Measurements from ENCODE around the gene APRT. TPM values are rescaled to one million over a fixed set of nuclear protein-coding genes. Genes with fewer than 3 reads are reported as not detected.

The APRT gene
- total and polyA plus RNA-seq, 2 of the 4 experiments (the other 2 are of a cell fraction): 40.5 to 157 TPM

DNA sequence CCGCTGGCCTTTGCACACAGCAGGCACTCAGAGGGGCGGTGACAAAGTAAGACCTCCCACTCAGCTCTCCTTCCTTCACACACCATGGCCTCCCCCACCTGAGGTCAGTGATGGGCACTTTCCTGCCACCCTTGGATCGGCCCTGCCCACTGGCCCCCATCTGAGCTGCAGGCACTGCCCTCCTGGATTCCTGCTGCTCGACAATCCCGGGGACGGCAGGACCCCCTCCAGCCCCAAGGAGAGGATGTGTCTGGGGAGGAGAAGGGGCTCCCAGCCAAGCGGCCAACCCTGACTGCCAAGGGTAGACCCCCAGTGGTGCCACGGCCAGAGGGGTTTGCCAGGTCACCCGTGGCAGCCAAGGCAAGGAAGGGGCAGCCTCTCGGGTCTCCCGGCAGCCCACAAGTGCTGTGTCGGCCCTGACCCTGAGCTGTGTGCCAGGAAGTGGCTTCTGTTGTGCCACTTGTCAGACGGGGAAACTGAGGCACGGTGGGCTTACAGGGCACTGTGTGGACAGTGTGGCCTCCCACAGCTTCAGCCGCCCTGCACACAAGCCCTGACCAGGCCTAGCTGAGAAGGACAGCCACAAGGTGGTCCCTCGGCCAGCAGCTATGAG lies 49.4 kb downstream of the APRT start:
- Histone ChIP-seq H3K36me3 (ENCODE audit: control insufficient read depth, insufficient read depth, low read length) (peaks cover 8% of the 10 kb centered on the region), H3K4ac (ENCODE audit: low read depth, low read length) (no peak overlapping the region), H4K20me1 (ENCODE audit: insufficient read depth, low read length) (peaks cover 100% of the 10 kb centered on the region), H3K23ac (ENCODE audit: low read depth, low read length) (no peak overlapping the region), H3K27me3 (ENCODE audit: control insufficient read depth, insufficient read depth, low read length) (no peaks in the 10 kb centered on the region), H2BK120ac (ENCODE audit: low read depth, low read length) (no peak overlapping the region), H4K8ac (ENCODE audit: low read depth in 2 of 2, low read length in 2 of 2) (no peak overlapping the region), H4K91ac (ENCODE audit: insufficient read depth, low read depth, low read length) (no peak overlapping the region), H2AFZ (replicated peaks; ENCODE audit: low read length, poor library complexity) (no peak overlapping the region), H3K18ac (ENCODE audit: low read depth, low read length) (no peak overlapping the region), H3K27ac (ENCODE audit: insufficient read depth, low read length) (no peak overlapping the region), H4K5ac (ENCODE audit: low read depth, low read length) (no peak overlapping the region), H3K14ac (replicated peaks; ENCODE audit: low read depth, low read length) (no peak overlapping the region), H3K9ac (ENCODE audit: low read depth, low read length) (no peak overlapping the region), H3K79me1 (ENCODE audit: low read depth in 1 of 2, low read length in 2 of 2) (peaks cover 18 to 97% of the 10 kb centered on the region in 2 experiments; a peak in 3 of 4 replicates), H2AK9ac (replicated peaks; ENCODE audit: low read depth, low read length, poor library complexity) (no peak overlapping the region), H3K4me2 (ENCODE audit: low read depth, low read length) (no peak overlapping the region), H2BK15ac (ENCODE audit: low read depth, low read length) (no peak overlapping the region), H3K9me1 (ENCODE audit: insufficient read depth, low read length) (peaks cover 31% of the 10 kb centered on the region), H2AK5ac (ENCODE audit: low read depth, low read length) (no peak overlapping the region), H3K4me3 (ENCODE audit: insufficient read depth, low read depth, low read length) (no peak overlapping the region), H3K56ac (ENCODE audit: extremely low read depth, insufficient read depth, low read length) (no peak overlapping the region), H2BK5ac (ENCODE audit: low read depth, low read length, poor library complexity, severe bottlenecking) (no peak overlapping the region), H2BK20ac (ENCODE audit: low read depth, low read length) (no peak overlapping the region), H3K4me1 (ENCODE audit: control insufficient read depth, insufficient read depth, low read length) (peaks cover 30% of the 10 kb centered on the region), H3K9me3 (ENCODE audit: control insufficient read depth, insufficient read depth, low read length) (no peaks in the 10 kb centered on the region)
- intact Hi-C loops (cut with micrococcal nuclease) (no loop called here), dilution Hi-C loops (cut with HindIII; ENCODE audit: low sequenced_read_pairs, unreplicated experiment) (no loop called here), in situ Hi-C loops (cut with MboI; ENCODE audit: low sequenced_read_pairs) (no loop called here)
- no peak for ATAC-seq (ENCODE audit: low read depth)
- TF ChIP-seq MXI1 (IDR thresholded peaks at IDR 0.05; ENCODE audit: borderline replicate concordance, low read depth, low read length): no peak
- no peak for TF ChIP-seq MAFK (IDR thresholded peaks at IDR 0.05; ENCODE audit: low read depth, low read length)
- no peak for TF ChIP-seq RCOR1 (IDR thresholded peaks at IDR 0.05; ENCODE audit: insufficient replicate concordance, low read length)
- TF ChIP-seq POLR2A (IDR thresholded peaks at IDR 0.05; ENCODE audit: low read depth, low read length): no peak
- TF ChIP-seq, protein P1, sequence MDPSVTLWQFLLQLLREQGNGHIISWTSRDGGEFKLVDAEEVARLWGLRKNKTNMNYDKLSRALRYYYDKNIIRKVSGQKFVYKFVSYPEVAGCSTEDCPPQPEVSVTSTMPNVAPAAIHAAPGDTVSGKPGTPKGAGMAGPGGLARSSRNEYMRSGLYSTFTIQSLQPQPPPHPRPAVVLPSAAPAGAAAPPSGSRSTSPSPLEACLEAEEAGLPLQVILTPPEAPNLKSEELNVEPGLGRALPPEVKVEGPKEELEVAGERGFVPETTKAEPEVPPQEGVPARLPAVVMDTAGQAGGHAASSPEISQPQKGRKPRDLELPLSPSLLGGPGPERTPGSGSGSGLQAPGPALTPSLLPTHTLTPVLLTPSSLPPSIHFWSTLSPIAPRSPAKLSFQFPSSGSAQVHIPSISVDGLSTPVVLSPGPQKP (IDR thresholded peaks at IDR 0.05; ENCODE audit: borderline replicate concordance, low read depth, low read length): no peak
- TF ChIP-seq, protein P2, sequence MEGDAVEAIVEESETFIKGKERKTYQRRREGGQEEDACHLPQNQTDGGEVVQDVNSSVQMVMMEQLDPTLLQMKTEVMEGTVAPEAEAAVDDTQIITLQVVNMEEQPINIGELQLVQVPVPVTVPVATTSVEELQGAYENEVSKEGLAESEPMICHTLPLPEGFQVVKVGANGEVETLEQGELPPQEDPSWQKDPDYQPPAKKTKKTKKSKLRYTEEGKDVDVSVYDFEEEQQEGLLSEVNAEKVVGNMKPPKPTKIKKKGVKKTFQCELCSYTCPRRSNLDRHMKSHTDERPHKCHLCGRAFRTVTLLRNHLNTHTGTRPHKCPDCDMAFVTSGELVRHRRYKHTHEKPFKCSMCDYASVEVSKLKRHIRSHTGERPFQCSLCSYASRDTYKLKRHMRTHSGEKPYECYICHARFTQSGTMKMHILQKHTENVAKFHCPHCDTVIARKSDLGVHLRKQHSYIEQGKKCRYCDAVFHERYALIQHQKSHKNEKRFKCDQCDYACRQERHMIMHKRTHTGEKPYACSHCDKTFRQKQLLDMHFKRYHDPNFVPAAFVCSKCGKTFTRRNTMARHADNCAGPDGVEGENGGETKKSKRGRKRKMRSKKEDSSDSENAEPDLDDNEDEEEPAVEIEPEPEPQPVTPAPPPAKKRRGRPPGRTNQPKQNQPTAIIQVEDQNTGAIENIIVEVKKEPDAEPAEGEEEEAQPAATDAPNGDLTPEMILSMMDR (conservative IDR thresholded peaks at IDR 0.05; ENCODE audit: low read depth, low read length): no peak
- no peak for TF ChIP-seq FOS (IDR thresholded peaks at IDR 0.05; ENCODE audit: low read depth, low read length)
- no peak for TF ChIP-seq BHLHE40 (IDR thresholded peaks at IDR 0.05; ENCODE audit: low read depth, low read length)
- TF ChIP-seq CHD1 (IDR thresholded peaks at IDR 0.05; ENCODE audit: low read depth, low read length): no peak
- TF ChIP-seq, protein P3, sequence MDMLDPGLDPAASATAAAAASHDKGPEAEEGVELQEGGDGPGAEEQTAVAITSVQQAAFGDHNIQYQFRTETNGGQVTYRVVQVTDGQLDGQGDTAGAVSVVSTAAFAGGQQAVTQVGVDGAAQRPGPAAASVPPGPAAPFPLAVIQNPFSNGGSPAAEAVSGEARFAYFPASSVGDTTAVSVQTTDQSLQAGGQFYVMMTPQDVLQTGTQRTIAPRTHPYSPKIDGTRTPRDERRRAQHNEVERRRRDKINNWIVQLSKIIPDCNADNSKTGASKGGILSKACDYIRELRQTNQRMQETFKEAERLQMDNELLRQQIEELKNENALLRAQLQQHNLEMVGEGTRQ (IDR thresholded peaks at IDR 0.05; ENCODE audit: low read depth, low read length): no peak
- no peak for TF ChIP-seq CEBPB (IDR thresholded peaks at IDR 0.05; ENCODE audit: low read depth, low read length)
- no peak for TF ChIP-seq SMC3 (IDR thresholded peaks at IDR 0.05; ENCODE audit: low read depth, low read length)
- TF ChIP-seq RAD21 (IDR thresholded peaks at IDR 0.05; ENCODE audit: low read length): no peak
- no peak for TF ChIP-seq NFE2L2 (IDR thresholded peaks at IDR 0.05; ENCODE audit: low read depth, low read length)
- no peak for TF ChIP-seq MAZ (IDR thresholded peaks at IDR 0.05; ENCODE audit: borderline replicate concordance, low read depth, low read length)
- TF ChIP-seq RFX5 (IDR thresholded peaks at IDR 0.05; ENCODE audit: low read depth, low read length): no peak
- ChIA-PET POLR2A (ENCODE audit: unreplicated experiment) (no interaction called here), CTCF (no interaction called here)
- WGBS, 2 experiments (ENCODE audit: extremely low coverage in 2 of 2, insufficient read length in 1 of 2): 80% methylated on average over 1 of the region's 16 CpGs; no CpG with 5 or more reads in 1 of the 2 experiments
- no peak for DNase-seq
- no TSS peak for BruUV-seq (replicated peaks)

Data from IMR-90 (cell line).